HL-60/S4 treated with phorbol 12-myristate 13-acetate at 8.2 ng/mL for 4 days and 3 days (cell line): ENCODE results near the gene TBC1D2.

ENCODE experiments used
- in situ Hi-C: fragments of 300-500 bp; cut with MboI; formaldehyde crosslinking; loops from 2 replicates; pipeline ENCODE4 v1.15.0; 2022; ENCODE audit warnings: low sequenced_read_pairs

The TBC1D2 gene

DNA sequence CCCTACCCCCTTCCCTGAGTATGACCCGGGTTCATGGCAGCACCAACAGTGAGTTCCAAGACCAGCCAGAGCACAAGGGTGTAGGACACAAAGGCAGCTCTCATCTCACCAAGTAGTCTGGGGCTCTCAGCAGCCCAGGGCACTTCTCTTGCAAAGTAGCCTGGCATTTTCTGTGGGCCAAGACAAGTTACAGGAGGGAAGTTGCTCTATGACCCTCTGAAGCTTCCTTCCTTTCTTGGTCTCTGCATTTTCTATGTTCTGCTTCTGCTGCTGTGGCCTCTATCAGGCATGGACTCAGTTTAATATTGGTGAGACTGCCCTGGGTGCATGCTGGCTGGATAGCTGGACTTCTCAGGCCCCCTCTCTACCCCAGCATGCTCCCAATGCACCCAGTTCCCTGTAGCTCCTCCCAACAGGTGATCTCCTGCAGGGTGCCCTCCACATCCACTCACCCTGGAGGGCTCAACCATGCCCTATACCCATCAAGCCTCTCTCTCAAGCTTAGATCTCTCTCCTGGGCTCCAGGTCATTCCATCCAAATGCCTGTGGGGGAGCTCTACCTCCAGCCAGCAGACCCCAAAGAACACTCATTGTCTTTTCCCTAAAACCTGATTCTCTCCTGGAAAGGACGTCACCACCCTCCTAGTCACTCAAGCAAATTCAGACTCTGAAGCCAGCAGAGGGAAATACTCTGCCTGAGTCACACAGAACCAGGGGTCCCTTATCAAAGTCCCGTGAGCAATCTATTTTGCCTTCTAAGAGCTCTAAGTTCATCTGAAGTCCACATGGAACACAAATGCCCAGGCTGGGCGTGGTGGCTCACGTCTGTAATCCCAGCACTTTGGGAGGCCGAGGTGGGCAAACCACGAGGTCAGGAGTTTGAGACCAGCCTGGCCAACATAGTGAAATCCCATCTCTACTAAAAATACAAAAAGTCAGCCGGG, 13.8 kb downstream of the TBC1D2 start:
- in situ Hi-C loops = no loop called here

DNA sequence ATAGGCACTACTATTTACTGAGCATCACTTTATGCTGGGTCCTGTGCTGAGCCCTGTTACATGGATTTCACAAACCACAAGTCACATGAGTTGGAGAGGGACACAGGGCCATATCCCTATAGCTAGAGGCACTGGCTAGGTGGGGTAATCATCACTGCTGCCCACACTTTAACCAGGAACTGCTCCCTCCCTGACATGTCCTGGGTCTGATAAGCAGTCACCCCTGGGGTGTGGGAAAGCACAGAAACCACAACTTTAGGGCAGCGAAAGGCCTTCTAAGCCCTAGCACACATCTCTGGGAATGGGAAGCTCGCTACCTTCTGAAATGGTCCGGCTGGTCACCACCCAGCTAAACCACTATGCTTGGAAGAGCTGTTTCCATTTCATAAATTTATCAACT, 15.0 kb downstream of the TBC1D2 start:
- in situ Hi-C loops = no loop called here

DNA sequence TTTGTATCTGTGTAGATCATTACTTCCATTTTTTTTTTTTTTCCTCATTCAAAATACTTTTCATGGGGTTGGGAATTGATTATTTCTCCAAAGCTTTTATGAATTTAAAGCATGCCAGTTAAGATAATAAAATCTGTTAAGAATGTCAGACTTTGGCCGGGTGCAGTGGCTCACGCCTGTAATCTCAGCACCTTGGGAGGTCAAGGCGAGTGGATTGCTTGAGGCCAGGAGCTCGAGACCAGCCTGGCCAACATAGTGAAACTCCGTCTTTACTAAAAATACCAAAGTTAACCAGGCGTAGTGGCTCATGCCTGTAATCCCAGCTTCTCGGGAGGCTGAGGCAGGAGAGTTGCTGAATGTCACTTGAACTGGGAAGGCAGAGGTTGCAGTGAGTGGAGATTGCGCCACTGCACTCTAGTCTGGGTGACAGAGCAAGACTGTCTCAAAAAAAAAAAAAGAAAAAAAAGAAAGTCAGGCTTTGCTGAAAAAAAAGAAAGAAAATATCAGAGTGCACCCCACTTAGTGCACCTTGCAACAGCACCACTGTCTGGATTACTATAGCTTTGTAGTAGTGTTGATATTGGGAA, 18.5 kb downstream of the TBC1D2 start:
- in situ Hi-C loops = no loop called here

DNA sequence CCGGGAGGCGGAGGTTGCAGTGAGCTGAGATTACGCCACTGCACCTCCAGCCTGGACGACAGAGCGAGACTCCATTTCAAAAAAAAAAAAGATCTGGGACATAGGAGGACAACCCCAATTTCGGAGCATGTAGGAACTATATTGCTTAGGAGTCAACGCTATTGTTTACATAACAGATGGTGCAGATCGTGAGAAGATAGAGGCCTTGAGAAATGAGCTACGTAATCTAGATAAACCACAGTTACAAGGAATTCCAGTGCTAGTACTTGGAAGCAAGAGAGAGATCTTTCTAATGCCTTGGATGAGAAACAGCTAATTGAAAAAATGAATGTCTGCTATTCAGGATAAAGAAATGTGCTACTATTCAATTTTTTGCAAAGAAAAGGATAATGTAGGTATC, 20.3 kb downstream of the TBC1D2 start:
- in situ Hi-C loops = no loop called here

DNA sequence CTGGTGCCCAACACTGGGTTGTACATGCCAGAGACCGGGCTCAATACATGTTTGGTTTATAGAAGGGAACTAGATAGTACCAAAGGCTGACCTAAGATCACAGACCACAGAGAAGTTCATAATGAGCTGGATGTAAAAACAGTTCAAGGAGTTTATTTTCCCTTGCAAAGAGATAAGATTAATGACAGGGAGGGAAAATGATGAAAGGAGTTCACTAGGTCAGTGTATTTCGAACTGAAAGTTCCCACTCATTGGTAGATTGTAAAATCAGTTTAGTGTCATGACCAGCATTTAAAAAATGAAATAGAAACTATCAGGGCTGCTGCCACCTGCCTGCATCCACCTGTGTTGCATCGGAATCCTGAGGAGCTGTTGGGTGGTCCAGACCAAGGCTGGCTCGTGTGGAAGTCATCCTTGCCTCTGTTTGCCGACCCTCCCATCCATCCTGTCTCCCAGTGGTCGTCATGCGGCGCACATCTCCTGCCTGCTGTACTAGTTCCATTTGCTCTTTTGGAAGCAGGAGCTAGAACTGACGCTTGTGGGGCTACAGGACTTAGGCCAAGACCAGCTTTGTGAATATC, 21.1 kb downstream of the TBC1D2 start:
- in situ Hi-C loops = no loop called here

DNA sequence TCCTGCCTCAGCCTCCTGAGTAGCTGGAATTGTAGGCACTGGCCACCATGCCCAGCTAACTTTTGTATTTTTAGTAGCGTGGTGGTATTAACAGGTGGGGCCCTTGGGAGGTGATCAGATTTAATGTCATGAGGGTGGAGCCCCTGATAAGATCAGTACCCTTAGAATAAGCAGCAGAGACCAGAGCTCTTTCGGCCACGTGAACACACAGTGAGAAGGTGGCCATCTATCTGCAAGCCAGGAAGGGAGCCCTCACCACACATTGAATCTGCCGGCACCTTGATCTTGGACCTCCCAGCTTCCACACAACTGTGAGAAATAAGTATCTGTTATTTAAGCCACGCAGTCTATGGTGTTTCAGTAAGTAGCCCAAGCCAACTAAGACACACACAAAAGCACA, 22.5 kb downstream of the TBC1D2 start:
- in situ Hi-C loops = no loop called here

DNA sequence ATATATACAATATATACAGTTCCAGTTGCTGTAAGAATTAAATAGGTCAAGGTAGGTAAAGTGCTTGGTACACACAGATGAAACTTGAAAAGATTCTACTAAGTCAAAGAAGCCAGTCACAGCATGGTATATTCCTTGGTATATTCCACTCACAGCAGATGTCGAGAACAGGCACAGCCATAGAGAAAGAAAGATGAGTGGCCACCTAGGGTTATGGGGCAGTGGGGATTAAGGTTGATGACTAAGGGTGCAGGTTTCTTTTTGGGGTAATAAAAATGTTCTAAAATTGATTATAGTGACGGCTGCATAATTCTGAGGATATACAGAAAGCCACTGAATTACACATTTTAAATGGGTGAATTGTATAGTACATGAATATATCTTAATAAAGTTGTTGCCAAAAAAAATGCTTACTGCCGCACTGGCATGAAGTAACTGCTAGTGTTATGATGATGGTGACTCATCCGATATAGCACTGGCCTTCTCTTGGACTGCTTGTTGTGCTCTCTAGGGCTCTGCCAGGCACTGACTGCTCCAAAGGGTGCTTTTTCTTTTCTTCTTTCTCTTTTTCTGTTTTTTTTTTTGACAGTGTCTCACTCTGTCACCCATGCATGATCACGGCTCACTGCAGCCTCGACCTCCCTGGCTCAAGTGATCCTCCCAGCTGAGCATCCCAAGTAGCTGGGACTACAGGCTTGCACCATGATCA, 23.5 kb downstream of the TBC1D2 start:
- in situ Hi-C loops = no loop called here

DNA sequence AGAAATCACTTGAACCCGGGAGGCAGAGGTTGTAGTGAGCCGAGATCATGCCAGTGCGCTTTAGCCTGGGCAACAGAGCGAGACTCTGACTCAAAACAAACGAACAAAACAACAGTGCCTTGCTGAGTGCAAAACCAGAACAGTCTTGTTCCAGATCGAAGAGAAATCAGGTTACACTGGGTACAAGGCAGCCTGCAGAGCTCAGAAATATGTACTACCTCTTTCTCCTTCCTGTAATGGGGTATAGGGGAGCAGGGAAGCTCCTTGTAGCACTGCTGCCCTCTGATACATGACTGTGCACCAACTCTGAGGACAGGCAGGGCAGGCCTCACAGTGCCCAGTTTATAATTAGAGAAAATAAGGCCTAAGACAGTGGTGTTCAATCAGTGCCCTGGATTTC, 24.7 kb downstream of the TBC1D2 start:
- in situ Hi-C loops = no loop called here

DNA sequence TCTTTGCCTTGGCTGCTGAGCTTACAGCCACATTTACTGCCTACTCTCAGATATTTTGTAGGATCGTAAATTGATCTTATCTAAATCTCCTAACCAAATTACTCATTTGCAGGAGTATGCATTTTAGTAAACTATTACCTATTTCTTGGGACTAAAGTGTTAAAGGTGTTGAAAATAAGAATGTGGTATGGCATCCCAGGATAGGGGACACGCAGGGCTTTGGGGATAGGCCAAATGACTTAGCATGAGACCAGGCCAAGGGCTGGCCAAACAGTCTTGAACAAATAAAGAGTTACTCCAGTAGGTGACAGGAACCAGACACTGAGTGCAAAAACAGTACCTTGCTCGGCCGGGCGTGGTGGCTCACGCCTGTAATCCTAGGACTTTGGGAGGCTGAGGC, 25.1 kb downstream of the TBC1D2 start:
- in situ Hi-C loops = no loop called here

DNA sequence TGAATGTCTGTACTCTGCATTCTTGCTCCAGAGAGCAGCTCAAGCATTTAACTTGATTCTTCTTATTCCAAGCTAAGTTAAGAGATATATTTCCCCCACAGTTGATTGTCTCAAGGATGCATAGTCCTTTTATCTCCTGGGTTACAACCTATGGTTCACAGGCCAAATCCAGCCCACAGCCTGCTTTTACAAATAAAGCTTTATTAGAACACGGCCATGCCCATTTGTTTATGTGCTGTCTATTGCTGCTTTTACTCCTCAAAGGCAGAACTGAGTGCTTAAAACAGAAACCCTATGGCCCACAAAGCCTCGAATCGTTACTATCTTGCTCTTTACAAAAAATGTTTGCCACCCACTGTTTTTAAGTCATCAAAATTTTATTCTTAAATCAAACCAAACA, 25.8 kb downstream of the TBC1D2 start:
- in situ Hi-C loops = no loop called here

DNA sequence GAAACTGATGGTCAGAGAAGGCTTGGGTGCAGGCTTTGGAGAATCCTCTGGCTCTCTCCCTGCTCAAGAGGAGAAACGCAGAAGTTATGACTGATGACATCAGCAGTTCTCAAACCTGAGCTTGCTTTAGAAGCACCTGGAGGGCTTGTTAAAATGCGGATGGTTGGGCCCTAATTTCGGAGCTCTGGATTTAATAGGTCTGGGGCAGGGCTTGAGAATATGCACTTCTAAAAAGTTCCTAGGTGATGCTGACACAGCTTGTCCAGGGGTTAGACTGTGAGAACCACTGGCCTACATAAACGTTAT, 26.4 kb downstream of the TBC1D2 start:
- in situ Hi-C loops = no loop called here

DNA sequence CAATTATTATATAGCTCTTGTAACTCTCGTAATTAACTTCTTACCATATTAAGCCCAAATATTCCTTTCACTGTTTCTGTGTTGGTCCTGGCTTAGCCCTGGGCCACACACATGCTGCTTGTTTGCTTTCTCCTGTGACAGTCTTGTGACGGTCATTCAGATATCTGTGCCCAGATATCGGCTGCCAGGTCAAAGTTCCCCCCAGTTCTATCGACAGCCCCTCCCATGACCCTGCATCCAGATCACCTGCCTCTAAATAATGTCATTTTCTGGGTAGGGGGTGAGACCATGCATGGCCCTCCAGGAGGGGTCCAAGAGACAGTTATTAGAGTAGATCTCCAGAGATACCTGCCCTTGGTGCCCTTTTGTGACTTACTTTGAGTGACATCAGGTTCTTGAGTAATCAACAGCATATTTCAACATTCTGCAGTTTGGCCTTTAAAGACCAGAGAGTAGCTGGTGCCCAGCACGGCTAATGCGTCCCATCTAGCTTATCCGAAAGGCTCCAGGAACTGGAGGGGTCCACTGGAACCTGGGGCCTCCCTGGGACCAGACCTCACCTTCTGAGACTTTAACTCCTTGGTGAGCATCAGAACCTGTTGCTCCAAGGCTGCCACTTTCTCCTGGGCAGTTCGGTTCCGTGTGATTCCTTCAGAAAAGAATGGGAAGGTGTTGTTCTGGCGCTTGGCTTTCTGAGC, 26.9 kb downstream of the TBC1D2 start:
- in situ Hi-C loops = no loop called here

DNA sequence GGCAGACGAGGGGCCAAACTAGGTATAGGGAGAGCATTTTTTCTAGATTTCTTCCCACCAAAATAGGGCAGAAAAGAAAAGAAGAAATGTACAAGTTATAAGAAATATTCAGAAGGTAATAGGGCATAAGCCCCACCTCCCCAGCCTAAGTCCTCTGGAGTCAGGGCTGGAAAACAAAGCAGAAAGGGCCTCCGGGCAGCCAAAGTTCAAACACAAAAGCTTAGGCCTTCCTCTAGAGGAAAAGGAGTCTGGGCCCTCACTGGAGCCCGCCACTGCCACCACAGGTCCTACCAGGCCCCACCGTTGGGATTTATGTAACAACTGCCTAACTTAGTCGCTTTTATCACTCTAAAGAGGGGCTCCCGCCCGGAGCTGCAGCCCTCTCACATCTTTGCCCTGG, 27.6 kb downstream of the TBC1D2 start:
- in situ Hi-C loops = no loop called here

DNA sequence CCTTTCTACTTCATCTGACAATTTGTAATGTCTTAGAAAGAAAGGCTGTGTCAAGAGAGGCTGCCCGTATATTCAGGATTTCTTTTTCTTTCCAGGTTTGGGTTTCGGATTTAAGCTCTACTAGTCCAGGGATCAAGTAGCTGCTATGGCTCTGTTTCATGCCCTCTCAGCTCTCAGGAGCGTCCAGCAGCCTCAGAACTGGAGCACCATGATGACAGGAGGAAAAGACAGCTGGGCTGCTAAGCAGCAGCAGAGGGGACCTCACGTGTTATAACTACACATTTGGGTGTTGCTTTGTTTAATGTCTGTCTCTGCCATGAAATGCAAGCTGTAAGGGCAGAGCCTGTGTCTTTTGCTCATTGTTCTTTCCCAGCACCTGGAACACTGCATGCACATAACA, 28.5 kb downstream of the TBC1D2 start:
- in situ Hi-C loops = no loop called here

DNA sequence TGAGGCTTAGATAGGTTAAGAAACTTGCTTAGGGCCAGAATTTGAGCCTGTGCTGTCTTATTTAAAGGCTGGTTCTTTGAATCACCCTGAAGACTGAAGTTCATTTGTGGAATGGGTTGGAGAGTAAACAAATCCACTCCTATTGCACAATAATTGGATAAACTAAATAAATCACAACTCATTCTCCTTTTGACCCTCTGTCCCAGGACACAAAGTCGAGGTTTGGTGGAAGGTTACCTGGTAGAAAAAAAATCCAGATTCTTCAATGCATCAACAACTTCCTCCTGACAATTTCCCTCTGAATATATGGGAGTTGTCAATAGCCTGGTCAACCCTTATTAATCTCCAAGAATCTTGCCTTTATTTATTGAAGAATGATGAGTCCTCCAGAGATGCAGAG, 28.9 kb downstream of the TBC1D2 start:
- in situ Hi-C loops = no loop called here

DNA sequence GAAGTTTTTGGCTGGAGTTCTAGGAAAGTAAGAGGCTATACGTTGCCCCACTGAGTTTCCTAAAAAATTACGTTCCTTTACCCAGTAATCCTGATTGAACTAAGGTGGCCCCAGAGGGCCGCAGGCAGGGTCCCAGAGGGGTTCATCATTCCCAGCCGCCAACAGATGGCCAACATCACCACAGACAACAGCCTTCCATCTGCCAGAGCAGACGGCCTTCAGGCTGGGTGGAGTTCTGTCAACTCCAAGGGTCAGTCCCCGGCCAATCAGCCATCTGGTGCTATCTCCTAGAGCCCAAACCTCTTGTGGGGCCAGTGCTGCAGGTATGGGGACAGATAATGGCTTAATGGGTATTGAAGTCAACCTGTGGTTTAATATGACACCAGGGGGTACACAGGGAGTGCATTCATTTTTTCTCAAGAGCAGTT, 30.4 kb downstream of the TBC1D2 start:
- in situ Hi-C loops = no loop called here

DNA sequence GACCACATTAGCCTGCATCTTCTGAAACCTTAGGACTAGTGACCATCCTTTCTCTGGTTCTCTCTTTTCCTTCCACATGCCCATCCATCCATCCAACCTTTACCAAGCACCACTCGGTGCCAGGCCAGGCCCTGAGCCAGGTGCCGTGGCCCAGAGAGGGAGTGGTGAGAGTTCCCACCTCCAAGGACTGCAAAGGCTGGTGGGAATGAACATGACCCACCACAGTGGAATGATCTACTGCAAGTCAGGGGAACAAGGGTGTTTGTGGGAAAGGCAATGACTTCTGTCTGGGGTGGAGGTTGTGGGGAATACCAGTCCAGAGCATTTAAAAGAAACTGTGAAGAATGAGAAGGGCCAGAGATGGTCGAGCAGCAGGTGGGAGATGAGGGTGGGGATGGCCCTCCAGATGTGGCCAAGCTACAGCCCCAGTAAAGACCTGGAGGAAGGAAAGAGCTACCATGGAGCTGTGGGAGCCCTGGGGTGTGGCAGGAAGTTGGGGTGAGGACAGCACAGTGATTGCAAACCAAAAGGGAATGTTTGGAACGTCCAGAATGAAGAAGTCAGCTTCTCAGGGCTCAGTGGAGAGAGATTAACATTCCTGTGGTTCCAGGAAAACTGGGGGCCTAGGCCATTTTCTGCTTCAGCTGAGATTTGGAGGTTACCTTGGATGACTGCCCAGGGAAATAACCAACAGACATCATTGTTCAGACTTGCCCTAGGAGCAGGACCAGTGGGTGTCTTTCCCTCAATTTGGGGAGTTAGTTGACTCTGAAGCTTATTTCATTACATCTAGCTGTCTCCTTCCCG, 32.4 kb downstream of the TBC1D2 start:
- in situ Hi-C loops = no loop called here

DNA sequence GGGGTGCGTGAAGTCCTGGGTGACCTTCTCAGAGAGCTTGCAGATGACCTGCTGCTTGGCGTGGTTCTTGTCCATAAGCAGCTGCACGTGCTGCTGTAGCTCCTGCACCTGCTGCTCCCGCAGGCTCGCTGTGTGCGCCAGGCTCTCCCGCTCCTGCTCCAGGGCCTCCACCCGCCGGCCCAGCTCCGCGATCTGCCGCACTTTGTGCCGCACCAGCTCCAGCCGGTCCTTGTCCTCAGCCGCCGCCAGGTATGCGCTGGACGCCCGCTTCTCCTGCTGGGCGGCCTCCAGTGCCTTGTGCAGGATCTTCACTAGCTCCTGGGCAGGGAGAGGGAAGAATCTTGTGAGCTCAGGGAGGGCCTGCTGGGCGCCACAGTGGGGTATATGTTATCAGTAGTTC, 34.5 kb downstream of the TBC1D2 start:
- in situ Hi-C loops = no loop called here

DNA sequence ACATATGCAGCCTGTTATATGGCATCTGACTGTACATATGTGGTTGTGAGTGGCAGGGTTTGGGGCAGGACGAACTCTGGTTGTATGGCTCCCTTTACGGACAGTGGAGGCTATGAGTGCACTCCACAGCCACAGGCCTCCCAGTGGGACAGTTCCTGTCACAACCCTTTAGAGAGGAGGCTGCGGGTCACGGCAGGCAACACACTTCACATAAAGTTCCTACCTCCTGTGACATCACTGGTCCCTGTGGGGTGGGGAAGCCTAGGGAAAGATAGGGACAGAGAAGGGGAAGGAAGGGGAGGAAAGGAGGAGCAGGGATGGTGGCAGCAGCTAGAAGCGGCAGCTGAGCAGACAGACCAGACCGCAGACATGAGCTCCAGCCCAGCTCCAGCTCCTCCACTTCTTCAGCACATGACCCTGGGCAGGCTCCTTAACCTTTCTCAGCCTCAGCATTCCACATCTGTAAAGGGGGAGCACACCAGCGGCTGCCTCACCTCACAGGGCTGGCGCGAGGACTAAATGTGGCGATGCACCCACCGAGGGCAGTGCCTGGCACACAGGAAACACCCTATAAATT, 35.6 kb downstream of the TBC1D2 start:
- in situ Hi-C loops = no loop called here

DNA sequence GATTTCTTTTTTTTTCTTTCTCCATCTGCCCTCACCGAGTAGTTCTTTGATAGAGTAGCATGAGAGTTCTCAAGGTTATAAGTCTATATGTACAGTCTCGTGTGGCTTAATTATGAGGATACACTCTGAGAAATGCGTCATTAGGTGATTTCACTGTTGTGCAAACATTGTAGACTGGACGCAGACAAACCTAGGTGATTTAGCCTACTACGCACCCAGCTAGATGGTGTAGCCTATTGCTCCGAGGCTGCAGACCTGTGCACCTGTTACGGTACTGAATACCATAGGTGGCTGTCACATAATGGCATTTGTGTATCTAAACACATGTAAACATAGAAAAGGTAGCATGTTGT, 36.1 kb downstream of the TBC1D2 start:
- in situ Hi-C loops = no loop called here
